ENCODE data around the gene CTR9. TPM values are rescaled to one million over a fixed set of nuclear protein-coding genes. Genes with fewer than 3 reads are reported as not detected.

Gene CTR9
- total RNA-seq, 1 experiment from 2014 or later = 45.9 TPM

GRCh38 chr11:10716543-10717259, 34.3 kb upstream of the CTR9 start:
- H3K4me3 ChIP-seq (ENCODE audit: low read depth, low read length, poor library complexity, severe bottlenecking) = no peak overlapping the region
- no peaks in the 10 kb centered on the region for H3K4me1 ChIP-seq (ENCODE audit: insufficient read depth, low read length, poor library complexity, severe bottlenecking)
- H3K27me3 ChIP-seq (replicated peaks; ENCODE audit: insufficient read depth, low read depth, low read length, poor library complexity) = no peaks in the 10 kb centered on the region
- no peak for DNase-seq (ENCODE audit: low spot score)
- no peaks in the 10 kb centered on the region for H3K36me3 ChIP-seq (ENCODE audit: insufficient read depth, low read length, poor library complexity, severe bottlenecking)
- BruUV-seq (replicated peaks) = no TSS peak
- intact Hi-C loops (cut with micrococcal nuclease; ENCODE audit: unreplicated experiment) = no loop called here
- TF ChIP-seq CTCF (conservative IDR thresholded peaks at IDR 0.05; ENCODE audit: low read depth, low read length) (no peak), EZH2 (IDR thresholded peaks at IDR 0.05; ENCODE audit: borderline replicate concordance, low read depth, low read length, poor library complexity, severe bottlenecking) (no peak)
- no peaks in the 10 kb centered on the region for H3K9me3 ChIP-seq (ENCODE audit: low read depth, low read length, poor library complexity, severe bottlenecking)
- ChIA-PET POLR2A (ENCODE audit: low non-redundant PET) (no interaction called here), CTCF (no interaction called here)
- H3K27ac ChIP-seq (ENCODE audit: low read depth, low read length, poor library complexity, severe bottlenecking) = no peak overlapping the region

GRCh38 chr11:10719616-10720015, 31.4 kb upstream of the CTR9 start:
- H3K4me3 ChIP-seq (ENCODE audit: low read depth, low read length, poor library complexity, severe bottlenecking) = no peak overlapping the region
- TF ChIP-seq EZH2 (IDR thresholded peaks at IDR 0.05; ENCODE audit: borderline replicate concordance, low read depth, low read length, poor library complexity, severe bottlenecking) (no peak), CTCF (conservative IDR thresholded peaks at IDR 0.05; ENCODE audit: low read depth, low read length) (no peak)
- ChIA-PET POLR2A (ENCODE audit: low non-redundant PET) (no interaction called here), CTCF (no interaction called here)
- H3K27ac ChIP-seq (ENCODE audit: low read depth, low read length, poor library complexity, severe bottlenecking) = no peak overlapping the region
- no peaks in the 10 kb centered on the region for H3K36me3 ChIP-seq (ENCODE audit: insufficient read depth, low read length, poor library complexity, severe bottlenecking)
- H3K4me1 ChIP-seq (ENCODE audit: insufficient read depth, low read length, poor library complexity, severe bottlenecking) = no peaks in the 10 kb centered on the region
- intact Hi-C loops (cut with micrococcal nuclease; ENCODE audit: unreplicated experiment) = no loop called here
- DNase-seq (ENCODE audit: low spot score) = no peak
- no TSS peak for BruUV-seq (replicated peaks)
- no peaks in the 10 kb centered on the region for H3K9me3 ChIP-seq (ENCODE audit: low read depth, low read length, poor library complexity, severe bottlenecking)
- no peaks in the 10 kb centered on the region for H3K27me3 ChIP-seq (replicated peaks; ENCODE audit: insufficient read depth, low read depth, low read length, poor library complexity)

- Histone ChIP-seq H3K9me3 (ENCODE audit: low read depth, low read length, poor library complexity, severe bottlenecking) (no peaks in the 10 kb centered on the region), H3K36me3 (ENCODE audit: insufficient read depth, low read length, poor library complexity, severe bottlenecking) (no peaks in the 10 kb centered on the region), H3K27ac (ENCODE audit: low read depth, low read length, poor library complexity, severe bottlenecking) (no peak overlapping the region), H3K4me1 (ENCODE audit: insufficient read depth, low read length, poor library complexity, severe bottlenecking) (no peaks in the 10 kb centered on the region), H3K27me3 (replicated peaks; ENCODE audit: insufficient read depth, low read depth, low read length, poor library complexity) (no peaks in the 10 kb centered on the region), H3K4me3 (ENCODE audit: low read depth, low read length, poor library complexity, severe bottlenecking) (no peak overlapping the region)
- no TSS peak for BruUV-seq (replicated peaks)
- ChIA-PET CTCF (no interaction called here), POLR2A (ENCODE audit: low non-redundant PET) (no interaction called here)
- intact Hi-C loops (cut with micrococcal nuclease; ENCODE audit: unreplicated experiment) = no loop called here
- DNase-seq (ENCODE audit: low spot score) = no peak
- TF ChIP-seq CTCF (conservative IDR thresholded peaks at IDR 0.05; ENCODE audit: low read depth, low read length) = no peak
- no peak for TF ChIP-seq EZH2 (IDR thresholded peaks at IDR 0.05; ENCODE audit: borderline replicate concordance, low read depth, low read length, poor library complexity, severe bottlenecking)
These were observed 30.1 kb upstream of the CTR9 start for GRCh38 chr11:10720881-10721376.

Data from A673 (cell line).